Neuronal stem cell (in vitro differentiated cells): ENCODE results near the gene TUBB4B.

ENCODE experiments used
- DNase-seq: peaks from one replicate; pipeline ENCODE4 v3.0.0-alpha.2; 2013; ENCODE audit warnings: low spot score
- H2AFZ ChIP-seq: one replicate; pipeline ENCODE4 v1.6.1; 2013; ENCODE audit warnings: mild to moderate bottlenecking, low read length, inconsistent platforms
- H2AK5ac ChIP-seq: 2 replicates; pipeline ENCODE4 v1.6.1; 2013; ENCODE audit warnings: low read depth, mild to moderate bottlenecking, inconsistent platforms, low read length, moderate library complexity, mixed read lengths
- H2BK120ac ChIP-seq: 2 replicates; pipeline ENCODE4 v1.6.1; 2013; ENCODE audit warnings: low read depth, mild to moderate bottlenecking, inconsistent platforms, low read length, moderate library complexity, mixed read lengths
- H2BK12ac ChIP-seq: one replicate; pipeline ENCODE4 v1.6.1; 2013; ENCODE audit warnings: low read length, inconsistent platforms
- H2BK15ac ChIP-seq: 2 replicates; pipeline ENCODE4 v1.6.1; 2013; ENCODE audit warnings: mild to moderate bottlenecking, low read length, inconsistent platforms, mixed read lengths
- H2BK5ac ChIP-seq: one replicate; pipeline ENCODE4 v1.6.1; 2013; ENCODE audit warnings: inconsistent platforms, mild to moderate bottlenecking, low read length, moderate library complexity
- H3K14ac ChIP-seq: one replicate; pipeline ENCODE4 v1.6.1; 2013; ENCODE audit warnings: low read length, inconsistent platforms
- H3K18ac ChIP-seq: 2 replicates; pipeline ENCODE4 v1.6.1; 2013; ENCODE audit warnings: low read length, inconsistent platforms
- H3K23ac ChIP-seq: 2 replicates; pipeline ENCODE4 v1.6.1; 2013; ENCODE audit warnings: low read depth, mild to moderate bottlenecking, mixed read lengths, low read length, inconsistent platforms; ENCODE audit not compliant: poor library complexity
- H3K27ac ChIP-seq: replicated peaks from 3 replicates; pipeline ENCODE4 v1.5.1; 2013; ENCODE audit warnings: low read length, inconsistent platforms
- H3K27me3 ChIP-seq, 3 experiments: 2 replicates each; pipeline ENCODE4 v1.6.1; 2013; ENCODE audit warnings: low read length in 3 of 3, mild to moderate bottlenecking in 2 of 3, inconsistent platforms in 1 of 3, low read depth in 1 of 3, mixed read lengths in 1 of 3, moderate library complexity in 1 of 3; ENCODE audit not compliant: control insufficient read depth in 3 of 3, insufficient read depth in 3 of 3
- H3K36me3 ChIP-seq, 2 donors: replicated peaks in 1 of 2; 2 replicates each; pipeline ENCODE4 v1.6.1; 2013; ENCODE audit warnings: low read length in 2 of 2; ENCODE audit not compliant: control insufficient read depth in 2 of 2, insufficient read depth in 2 of 2
- H3K4ac ChIP-seq: 2 replicates; pipeline ENCODE4 v1.6.1; 2013; ENCODE audit warnings: inconsistent platforms, mild to moderate bottlenecking, low read length, moderate library complexity
- H3K4me1 ChIP-seq, 2 donors: 1 replicate in 1 of 2; 2 replicates in 1 of 2; pipeline ENCODE4 v1.6.1; 2013; ENCODE audit warnings: low read length in 2 of 2, low read depth in 1 of 2; ENCODE audit not compliant: control insufficient read depth in 2 of 2, insufficient read depth in 1 of 2
- H3K4me2 ChIP-seq: one replicate; pipeline ENCODE4 v1.6.1; 2013; ENCODE audit warnings: mild to moderate bottlenecking, low read length, inconsistent platforms; ENCODE audit not compliant: insufficient read depth, poor library complexity, severe bottlenecking
- H3K4me3 ChIP-seq, 2 donors: 2 replicates each; pipeline ENCODE4 v1.5.1; 2013; ENCODE audit warnings: low read length in 2 of 2, mild to moderate bottlenecking in 2 of 2, inconsistent platforms in 1 of 2, moderate library complexity in 1 of 2
- H3K79me1 ChIP-seq: one replicate; pipeline ENCODE4 v1.6.1; 2013; ENCODE audit warnings: low read depth, mild to moderate bottlenecking, inconsistent platforms, low read length, moderate library complexity
- H3K9ac ChIP-seq: one replicate; pipeline ENCODE4 v1.6.1; 2013; ENCODE audit warnings: mild to moderate bottlenecking, low read depth, low read length, inconsistent platforms; ENCODE audit not compliant: poor library complexity
- H3K9me3 ChIP-seq, 2 donors: replicated peaks in 1 of 2; 2 replicates each; pipeline versions ENCODE3 to v1.6.1; 2013; ENCODE audit warnings: low read length in 2 of 2, mild to moderate bottlenecking in 2 of 2, inconsistent platforms in 1 of 2, low read depth in 1 of 2, mixed read lengths in 1 of 2, moderate library complexity in 1 of 2; ENCODE audit not compliant: control insufficient read depth in 2 of 2, insufficient read depth in 1 of 2
- H4K8ac ChIP-seq: one replicate; pipeline ENCODE4 v1.6.1; 2013; ENCODE audit warnings: low read depth, mild to moderate bottlenecking, inconsistent platforms, low read length, moderate library complexity
- H4K91ac ChIP-seq: one replicate; pipeline ENCODE4 v1.6.1; 2013; ENCODE audit warnings: low read length, low read depth, mild to moderate bottlenecking, inconsistent platforms; ENCODE audit not compliant: poor library complexity
- WGBS, 2 donors: extraction: QIAGEN DNeasy Blood & Tissue Kit; methylation state at CpG; one replicate each; pipeline ENCODE4 v1.1.7; 2013; ENCODE audit warnings: missing lambda C conversion rate in 2 of 2, mixed read lengths in 1 of 2; ENCODE audit not compliant: insufficient read length in 2 of 2, insufficient replicate concordance in 1 of 2; ENCODE audit errors: extremely low coverage in 2 of 2; 5-methylcytosine and 5-hydroxymethylcytosine counted together

TUBB4B gene

GRCh38 chr9:137234055-137234697 is 6.9 kb upstream of the TUBB4B start:
- H3K4ac ChIP-seq, result peak overlapping the region; percentile 37
- no peak overlapping the region for H4K91ac ChIP-seq
- peak overlapping the region; percentile 70 for H3K9ac ChIP-seq
- peak overlapping the region; percentile 73 for H2BK12ac ChIP-seq
- no peak overlapping the region for H2BK15ac ChIP-seq
- peak overlapping the region; percentile 56 for H3K14ac ChIP-seq
- H3K9me3 ChIP-seq, result no peaks in the 10 kb centered on the region
- peak overlapping the region; percentile 71 for H3K18ac ChIP-seq
- H2BK5ac ChIP-seq, result peak overlapping the region; percentile 13
- H3K4me3 ChIP-seq, result no peak overlapping the region
- no peak overlapping the region for H2AFZ ChIP-seq
- H3K36me3 ChIP-seq, result peaks cover 0 to 5% of the 10 kb centered on the region in 2 donors
- no peak for DNase-seq
- H2AK5ac ChIP-seq, result peak overlapping the region; percentile 70
- H3K79me1 ChIP-seq, result peaks cover 12% of the 10 kb centered on the region
- peaks cover 0 to 7% (median 0%) of the 10 kb centered on the region in 3 experiments for H3K27me3 ChIP-seq
- H3K4me2 ChIP-seq, result no peak overlapping the region
- peak overlapping the region; percentile 81 for H2BK120ac ChIP-seq
- WGBS, 2 donors, result no CpG with 5 or more reads among the region's 40 CpGs
- peak overlapping the region; percentile 73 for H3K23ac ChIP-seq
- H3K4me1 ChIP-seq, result peaks cover 15% of the 10 kb centered on the region in 2 donors
- H3K27ac ChIP-seq, result no peak overlapping the region
- no peak overlapping the region for H4K8ac ChIP-seq

- Histone ChIP-seq H3K4me2 (no peak overlapping the region), H3K18ac (peak overlapping the region; percentile 28), H3K14ac (peak overlapping the region; percentile 71), H2BK12ac (no peak overlapping the region), H2AFZ (no peak overlapping the region), H2AK5ac (peak overlapping the region; percentile 99), H3K23ac (peak overlapping the region; percentile 73), H2BK5ac (peak overlapping the region; percentile 53), H3K4me1 (peaks cover 15% of the 10 kb centered on the region in 2 donors), H3K4me3 (no peak overlapping the region), H2BK120ac (no peak overlapping the region), H4K91ac (no peak overlapping the region), H3K27me3 (peaks cover 0 to 5% (median 0%) of the 10 kb centered on the region in 3 experiments), H3K4ac (peak overlapping the region; percentile 26), H2BK15ac (no peak overlapping the region), H3K27ac (no peak overlapping the region), H3K9ac (peak overlapping the region; percentile 70), H3K9me3 (no peaks in the 10 kb centered on the region), H3K79me1 (peaks cover 12% of the 10 kb centered on the region), H3K36me3 (peaks cover 0 to 5% of the 10 kb centered on the region in 2 donors), H4K8ac (peak overlapping the region; percentile 65)
- no peak for DNase-seq
- WGBS, 2 donors, result no CpG with 5 or more reads among the region's 18 CpGs
Observed at GRCh38 chr9:137234758-137235423, 6.2 kb upstream of the TUBB4B start.

DNA sequence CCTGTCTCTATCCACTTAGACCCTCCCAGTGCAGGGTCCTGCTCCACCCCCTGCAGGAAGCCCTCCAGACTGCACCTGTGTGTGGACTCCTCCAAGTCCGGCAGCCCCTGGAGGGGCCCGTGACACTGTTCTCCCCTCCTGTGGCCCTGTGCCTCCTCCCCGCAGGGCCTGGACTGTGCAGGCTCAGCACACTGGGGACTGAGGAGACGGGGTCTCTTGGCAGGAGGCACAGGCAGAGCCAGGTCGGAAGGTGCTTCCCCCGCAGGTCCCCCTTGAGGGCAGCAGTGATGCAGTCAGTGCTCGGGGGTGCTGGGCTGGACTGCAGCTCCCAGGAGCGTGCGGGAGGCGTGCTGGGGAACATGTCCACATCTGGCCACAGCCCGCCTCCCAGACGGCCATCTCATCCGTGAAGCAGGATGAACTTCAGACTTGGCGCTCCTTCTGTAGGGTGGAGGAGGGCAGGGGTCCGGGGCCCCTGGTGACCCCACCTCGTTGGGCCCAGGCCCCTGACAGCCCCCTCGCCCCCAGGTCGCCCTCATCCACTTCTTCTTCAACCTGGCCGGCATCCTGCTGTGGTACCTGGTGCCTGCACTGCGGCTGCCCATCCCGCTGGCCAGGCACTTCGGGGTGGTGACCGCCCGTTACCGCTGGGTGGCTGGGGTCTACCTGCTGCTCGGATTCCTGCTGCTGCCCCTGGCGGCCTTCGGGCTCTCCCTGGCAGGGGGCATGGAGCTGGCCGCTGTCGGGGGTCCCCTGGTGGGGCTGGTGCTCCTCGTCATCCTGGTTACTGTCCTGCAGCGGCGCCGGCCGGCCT is 5.5 kb upstream of the TUBB4B start:
- H3K4ac ChIP-seq, result peak overlapping the region; percentile 37
- peak overlapping the region; percentile 99 for H2AK5ac ChIP-seq
- H2BK15ac ChIP-seq, result no peak overlapping the region
- H3K27me3 ChIP-seq, result peaks cover 0 to 5% (median 0%) of the 10 kb centered on the region in 3 experiments
- no peak overlapping the region for H2AFZ ChIP-seq
- no peak overlapping the region for H3K14ac ChIP-seq
- H3K36me3 ChIP-seq, result peaks cover 0 to 5% of the 10 kb centered on the region in 2 donors
- no peak for DNase-seq
- no peaks in the 10 kb centered on the region for H3K9me3 ChIP-seq
- H2BK120ac ChIP-seq, result no peak overlapping the region
- peak overlapping the region; percentile 70 for H3K9ac ChIP-seq
- H3K79me1 ChIP-seq, result peaks cover 12% of the 10 kb centered on the region
- H3K4me2 ChIP-seq, result peak overlapping the region; percentile 0
- peak overlapping the region; percentile 58 for H2BK12ac ChIP-seq
- H4K8ac ChIP-seq, result peak overlapping the region; percentile 65
- no peak overlapping the region for H3K27ac ChIP-seq
- H3K4me1 ChIP-seq, result peaks cover 15% of the 10 kb centered on the region in 2 donors
- peak overlapping the region; percentile 89 for H3K23ac ChIP-seq
- no peak overlapping the region for H3K4me3 ChIP-seq
- peak overlapping the region; percentile 85 for H3K18ac ChIP-seq
- WGBS, 2 donors, result no CpG with 5 or more reads among the region's 35 CpGs
- H4K91ac ChIP-seq, result no peak overlapping the region
- peak overlapping the region; percentile 53 for H2BK5ac ChIP-seq
